GM18951 (cell line): ENCODE results near the gene GPATCH11.

Source experiments
- POLR2A ChIP-seq: IDR thresholded peaks from 4 replicates; pipeline ENCODE4 v1.6.1; 2011; ENCODE audit warnings: mild to moderate bottlenecking; ENCODE audit not compliant: insufficient read length, insufficient read depth; ENCODE audit errors: extremely low read depth
- in situ Hi-C: fragments of 300-500 bp; cut with MboI; formaldehyde crosslinking; loops from one replicate; pipeline ENCODE4 v1.12.0; 2022; ENCODE audit warnings: low sequenced_read_pairs, mixed read lengths, inconsistent platforms; ENCODE audit not compliant: unreplicated experiment

Gene GPATCH11

DNA sequence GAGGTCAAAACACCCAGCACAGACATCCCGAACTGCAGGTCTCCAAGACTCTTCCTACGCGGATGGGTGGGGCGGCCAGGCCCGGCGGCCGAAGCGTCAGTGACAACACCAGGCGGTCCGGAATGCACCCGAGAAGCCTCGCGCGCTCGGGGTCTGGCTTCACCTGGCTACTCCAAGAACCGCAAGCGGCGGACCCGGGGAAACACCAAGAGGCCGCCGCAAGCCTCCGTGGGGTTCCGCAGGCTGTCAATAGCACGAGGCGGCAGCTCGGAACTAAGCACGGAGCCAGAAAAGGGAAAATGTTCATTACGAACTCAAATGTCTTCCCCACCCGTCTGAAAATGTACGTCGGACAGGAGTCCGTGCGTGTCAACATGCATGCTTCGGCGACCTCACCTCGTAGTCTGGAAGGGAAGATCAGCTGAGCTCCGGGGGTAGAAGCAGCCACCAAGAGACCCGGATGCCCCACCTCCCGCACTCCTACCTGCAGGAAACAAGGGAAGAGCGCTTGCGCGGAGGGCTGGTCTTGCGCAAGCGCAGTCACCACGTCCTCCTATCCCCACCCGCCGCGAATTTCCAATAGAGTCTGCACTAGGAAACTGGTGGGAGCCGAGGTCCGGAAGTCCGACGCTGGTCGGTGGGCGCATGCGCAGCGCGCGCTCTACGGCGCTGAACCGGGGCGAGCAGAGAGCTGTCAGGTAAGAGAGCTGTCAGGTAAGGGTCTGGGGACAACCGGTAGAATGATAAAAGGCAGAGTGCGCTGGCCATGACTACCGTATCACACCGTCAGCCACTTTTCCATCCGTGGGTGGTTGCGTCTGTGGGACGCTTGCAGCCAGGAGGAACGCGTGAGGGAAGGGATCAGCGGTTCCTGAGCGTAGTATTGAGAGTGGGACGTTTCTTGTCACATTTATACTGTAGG is at the start of gene GPATCH11, which contains the start of gene HEATR5B:
TSS of gene GPATCH11 (plus strand) at position 646 of the 922 bp plus-strand sequence. CDS start 3,864 bp downstream, outside the sequence.
TSS of gene HEATR5B (minus strand) at position 500 of the 922 bp plus-strand sequence. CDS start 958 bp downstream, outside the sequence.
- peak; percentile 81 for TF ChIP-seq POLR2A
- in situ Hi-C loops: no loop called here

DNA sequence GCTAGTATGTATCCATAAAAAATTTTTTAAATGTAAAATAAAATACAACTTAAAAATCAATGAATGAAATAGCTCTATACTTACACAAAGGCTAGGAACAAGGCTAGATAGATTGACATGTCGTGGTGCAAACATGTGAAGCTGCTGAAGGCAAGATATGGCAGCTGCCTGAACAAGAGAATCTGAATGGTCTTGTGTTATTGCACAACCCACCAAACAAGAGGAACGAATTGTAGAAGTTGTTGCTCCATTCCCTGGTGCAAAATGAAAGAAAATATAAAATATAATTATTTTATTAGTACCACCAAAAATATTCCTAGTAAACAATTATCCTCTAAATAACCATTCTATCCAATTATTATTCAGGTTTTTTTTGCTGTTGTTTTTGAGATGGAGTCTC is 46.5 kb upstream of the GPATCH11 start:
- in situ Hi-C loops: no loop called here

DNA sequence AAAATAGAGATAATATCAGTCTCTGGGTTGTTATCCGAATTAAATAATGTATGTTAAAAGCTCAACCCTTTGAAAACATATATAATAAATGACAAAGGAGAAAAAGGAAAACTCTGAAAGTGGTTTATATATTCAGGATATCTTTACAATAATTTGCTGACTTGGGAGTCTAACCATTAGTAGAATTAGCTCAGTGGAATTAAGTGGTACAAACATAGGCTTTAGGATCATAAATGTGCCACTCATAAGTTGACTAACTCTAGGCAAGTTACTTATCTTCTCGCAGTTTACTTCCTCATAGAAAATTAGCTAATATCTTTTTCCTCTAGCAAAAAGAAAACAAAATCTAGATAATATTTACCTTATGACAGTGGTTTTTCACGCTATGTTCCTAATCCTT is 44.7 kb upstream of the GPATCH11 start:
- in situ Hi-C loops: no loop called here
- no peak for TF ChIP-seq POLR2A

More for the DNA sequence above, 46.5 kb upstream of the GPATCH11 start:
- TF ChIP-seq POLR2A: no peak

DNA sequence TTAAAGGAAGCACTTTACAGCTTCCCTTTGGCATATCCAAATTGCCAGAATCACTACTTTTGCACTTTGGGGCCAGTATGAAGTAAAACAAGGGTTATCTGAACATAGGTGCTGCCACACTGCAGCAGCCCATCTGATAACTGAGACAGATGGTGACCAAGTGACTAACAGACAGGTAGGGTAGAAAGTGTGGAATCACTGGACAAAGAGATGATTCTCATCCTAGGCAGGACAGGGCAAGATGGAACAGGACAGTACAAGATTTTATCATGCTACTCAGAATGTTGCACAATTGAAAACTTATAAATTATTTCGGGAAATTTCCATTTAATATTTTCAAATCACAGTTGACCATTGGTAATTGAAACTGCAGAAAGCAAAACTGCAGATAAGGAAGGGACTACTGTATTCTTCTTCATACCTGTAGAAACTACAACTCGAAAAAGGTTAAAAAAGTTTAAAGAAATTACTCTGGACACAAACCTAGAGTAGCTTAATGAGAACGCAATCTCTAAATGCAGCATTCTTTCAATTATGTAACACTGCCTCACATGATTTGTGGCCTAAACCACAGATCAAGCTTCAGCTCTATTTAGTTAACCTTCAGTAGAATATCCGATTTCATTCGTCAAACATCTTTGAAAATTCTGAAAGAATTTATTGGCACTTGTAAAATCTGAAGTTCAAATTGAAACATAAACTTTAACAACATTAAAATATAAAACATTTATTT is 31.6 kb upstream of the GPATCH11 start:
- in situ Hi-C loops: no loop called here
- TF ChIP-seq POLR2A: no peak

DNA sequence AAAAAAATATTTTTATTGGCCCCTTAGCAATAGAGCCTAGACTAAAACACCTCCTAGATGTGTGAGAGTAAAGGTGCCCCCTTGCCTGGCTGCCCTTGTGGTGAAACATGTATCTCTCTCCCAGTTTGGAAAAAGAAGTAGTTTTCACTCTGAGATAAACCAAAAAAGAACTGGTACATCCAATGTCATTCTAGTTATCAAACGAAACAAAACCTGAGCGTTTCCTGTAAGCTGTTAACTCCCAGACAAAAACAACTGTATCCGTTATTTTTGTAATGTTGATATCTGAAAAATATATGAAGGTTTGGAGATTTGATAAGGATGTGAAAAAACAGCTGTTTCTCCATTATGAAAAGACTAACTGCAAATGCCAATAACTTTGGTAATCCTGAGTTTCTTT is 24.5 kb upstream of the GPATCH11 start:
- in situ Hi-C loops: no loop called here
- TF ChIP-seq POLR2A: no peak

DNA sequence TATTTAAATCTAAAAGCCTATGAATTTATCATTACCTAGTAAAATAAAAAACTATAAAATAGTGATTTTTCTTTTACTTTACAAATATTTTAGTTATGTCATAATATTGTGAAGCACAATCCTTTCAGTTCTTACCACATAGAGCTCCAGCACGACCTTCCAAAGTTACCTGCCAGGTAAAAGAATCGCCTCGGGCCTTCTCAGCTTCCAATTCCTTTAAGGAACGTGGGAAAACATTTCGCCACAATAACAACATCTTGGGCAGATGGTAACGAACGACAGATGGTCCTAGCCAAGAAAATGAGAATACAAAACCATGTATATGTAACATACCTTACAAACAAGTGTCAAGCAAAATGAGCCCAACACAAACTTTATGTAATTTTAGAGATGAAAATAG is 23.9 kb upstream of the GPATCH11 start:
- TF ChIP-seq POLR2A: no peak
- in situ Hi-C loops: no loop called here

DNA sequence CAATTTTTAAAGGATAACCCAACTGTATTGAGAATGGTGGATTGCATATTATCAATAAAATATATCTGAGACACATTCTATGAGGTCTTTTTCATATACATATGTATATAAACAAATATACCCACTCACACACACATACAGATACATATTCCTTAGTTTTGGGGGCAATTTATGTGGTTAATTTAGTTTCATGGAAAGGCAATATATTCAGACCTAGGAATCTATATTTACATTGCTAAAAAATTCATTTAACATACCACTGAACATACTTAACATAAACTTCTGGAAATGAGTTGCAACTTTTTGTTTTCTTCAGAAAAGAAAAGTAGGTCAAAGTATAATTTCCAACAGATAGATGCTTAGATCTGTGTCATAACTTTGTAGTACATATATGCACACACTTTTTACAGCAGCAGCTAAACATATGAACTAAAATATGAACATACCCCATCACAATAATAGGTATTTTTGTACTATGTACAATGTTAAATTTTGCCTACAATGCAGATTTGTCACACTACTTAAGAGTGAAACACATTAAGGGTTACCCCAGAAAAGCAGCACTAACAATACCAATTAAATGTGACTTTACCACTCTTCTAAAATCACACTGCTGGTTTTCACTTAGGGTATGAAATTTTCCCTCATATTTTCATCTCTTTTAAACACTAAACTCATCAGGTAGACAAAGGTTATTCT is 23.2 kb upstream of the GPATCH11 start:
- in situ Hi-C loops: no loop called here
- no peak for TF ChIP-seq POLR2A

DNA sequence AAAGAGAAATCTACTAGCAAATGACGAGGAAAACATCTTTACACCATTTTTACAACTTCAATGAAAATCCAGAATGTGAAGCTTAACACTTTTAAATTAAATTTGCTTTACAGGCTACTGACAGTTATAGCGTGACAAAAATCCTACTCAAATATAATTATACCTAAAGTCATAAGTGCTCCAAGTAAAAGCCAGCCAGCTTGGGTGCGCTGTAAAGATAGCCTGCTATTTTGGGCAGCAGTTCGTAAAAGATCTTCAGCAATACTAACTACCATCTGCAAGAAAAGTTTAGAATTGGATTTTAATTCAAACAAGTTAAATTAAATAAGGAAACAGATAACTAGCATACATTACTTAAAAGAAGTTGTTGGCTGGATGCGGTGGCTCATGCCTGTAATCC is 22.5 kb upstream of the GPATCH11 start:
- in situ Hi-C loops: no loop called here
- TF ChIP-seq POLR2A: no peak

DNA sequence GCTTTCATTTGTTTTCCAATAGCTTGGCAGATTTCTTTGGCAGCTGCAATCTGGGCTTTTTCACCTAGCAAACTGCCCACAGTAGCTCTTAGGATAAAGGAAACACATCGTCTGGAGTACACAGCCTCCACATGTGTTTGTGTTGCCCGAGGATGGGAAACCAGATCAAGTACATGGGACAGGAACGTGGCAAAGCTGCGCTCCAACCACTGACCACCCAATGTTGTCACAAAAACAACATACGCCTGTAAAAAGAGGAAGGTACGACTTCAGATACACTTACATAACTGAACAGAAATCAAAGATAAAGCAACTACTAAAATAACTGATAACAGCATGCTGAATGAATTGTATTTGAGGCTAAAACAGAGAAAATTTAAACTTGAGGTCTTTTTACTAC is 15.6 kb upstream of the GPATCH11 start:
- TF ChIP-seq POLR2A: no peak
- in situ Hi-C loops: no loop called here

DNA sequence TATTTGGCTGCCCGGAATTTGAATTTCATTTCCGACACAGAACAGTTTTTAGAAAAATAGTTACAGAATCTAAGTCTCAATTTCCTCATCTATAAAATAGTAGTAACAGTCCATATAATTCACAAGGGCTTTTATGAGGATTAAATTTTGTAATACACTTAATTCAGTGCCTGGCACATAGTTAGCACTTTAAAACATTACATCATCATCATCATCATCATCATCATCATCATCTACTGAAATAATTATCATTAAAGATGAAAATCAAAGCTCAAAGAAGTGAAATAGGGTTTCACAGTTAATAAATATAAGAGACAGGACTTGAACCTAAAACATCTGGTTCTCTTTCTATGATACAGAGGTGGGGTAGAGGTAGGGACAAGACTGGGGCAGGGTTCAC is 13.4 kb upstream of the GPATCH11 start:
- in situ Hi-C loops: no loop called here
- TF ChIP-seq POLR2A: no peak

DNA sequence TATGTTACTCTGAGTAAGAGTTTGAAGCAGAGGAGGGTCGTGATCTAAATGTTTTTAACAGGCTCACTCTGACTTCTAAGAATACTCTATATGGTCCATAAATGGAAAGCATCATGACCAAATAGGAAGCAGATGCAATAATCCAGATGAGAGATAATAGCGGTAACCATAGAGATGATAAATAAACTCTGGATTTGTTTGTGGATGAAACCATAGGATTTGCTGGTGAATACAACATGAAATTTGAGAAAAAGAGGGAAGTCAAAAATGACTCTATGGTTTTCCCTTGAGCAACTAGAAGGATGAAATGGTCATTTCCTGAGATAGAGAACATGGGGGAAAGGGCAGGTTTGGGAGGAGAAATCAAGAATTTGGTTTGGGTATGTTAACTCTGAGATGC is 4.1 kb upstream of the GPATCH11 start:
- in situ Hi-C loops: no loop called here
- TF ChIP-seq POLR2A: no peak

DNA sequence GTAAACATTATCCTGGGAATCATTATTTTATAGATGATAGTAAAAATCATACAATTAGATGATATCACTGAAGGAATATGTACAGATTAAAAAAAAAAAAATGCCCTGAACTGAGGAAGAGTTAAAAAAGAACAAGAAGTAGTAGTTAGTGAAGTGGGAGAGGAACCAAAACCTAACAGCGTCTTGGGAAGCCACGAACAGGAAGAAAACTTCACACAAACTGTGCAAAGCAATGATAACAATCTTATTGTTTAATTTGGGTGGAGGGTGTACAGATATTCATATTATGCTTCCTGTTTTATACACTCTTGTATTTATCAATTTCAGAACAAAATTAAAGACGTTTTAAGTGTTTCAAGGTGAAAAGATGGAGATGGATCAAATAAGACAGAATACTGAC is 3.6 kb upstream of the GPATCH11 start:
- no peak for TF ChIP-seq POLR2A
- in situ Hi-C loops: no loop called here

DNA sequence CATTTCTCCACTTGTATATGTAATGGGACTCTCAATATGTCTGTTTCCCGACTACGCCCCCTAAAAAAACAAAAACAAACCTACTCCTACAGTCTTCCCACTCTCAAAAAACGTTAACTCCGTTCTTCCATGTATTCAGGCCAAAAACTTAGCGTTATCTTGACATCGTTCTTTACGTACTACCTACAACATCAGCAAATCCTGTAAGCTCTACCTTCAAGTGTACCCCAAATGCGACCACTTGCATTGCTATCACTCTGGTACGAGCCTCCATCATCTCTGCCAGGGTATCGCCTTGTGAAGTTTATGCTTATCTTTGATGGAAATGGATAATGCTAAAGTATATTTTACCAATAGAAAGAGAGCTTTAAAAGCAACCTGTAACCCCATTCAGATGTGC is 479 bp downstream of the GPATCH11 start:
- no peak for TF ChIP-seq POLR2A
- in situ Hi-C loops: no loop called here
